Stimulated activated CD8-positive, alpha-beta memory T cell treated with anti-CD3 and anti-CD28 coated beads, Interleukin-15, amount 100 ng/mL, for 1 hour (primary cell): ENCODE measurements around the gene PMEPA1.

ENCODE experiments used
- DNase-seq: peaks from one replicate; pipeline ENCODE4 v3.0.0-alpha.2; 2020; ENCODE audit warnings: low read depth

PMEPA1 gene

DNA sequence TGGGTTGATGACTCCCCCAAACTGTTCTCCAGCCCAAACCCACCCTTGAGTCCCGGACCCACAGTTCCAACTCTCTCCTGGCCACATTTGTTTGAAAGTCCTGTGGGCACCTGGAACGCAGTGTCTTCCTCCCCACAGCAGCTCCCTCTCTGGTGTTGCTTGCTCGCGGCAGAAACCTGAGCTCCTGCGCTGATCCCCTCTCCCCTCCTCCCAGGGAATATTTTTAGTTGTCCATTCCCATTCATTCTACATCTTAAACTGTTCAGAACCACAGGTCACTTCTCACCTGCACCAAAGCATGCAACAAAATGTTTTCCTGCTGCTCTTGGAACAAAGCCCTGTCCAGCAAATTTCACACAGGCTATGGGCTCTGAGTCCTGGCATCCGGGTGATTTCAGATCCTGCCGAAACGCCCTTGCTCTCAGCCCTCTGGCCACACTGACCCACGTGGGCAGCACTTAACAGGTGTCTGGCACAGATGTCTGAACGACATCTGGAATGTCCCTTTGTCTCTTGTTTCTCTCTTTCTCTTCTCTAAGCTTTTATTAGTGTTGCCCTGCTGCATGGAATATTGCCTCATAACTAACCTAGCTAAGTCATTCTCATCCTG, 27.0 kb upstream of the PMEPA1 start:
- DNase-seq = no peak

DNA sequence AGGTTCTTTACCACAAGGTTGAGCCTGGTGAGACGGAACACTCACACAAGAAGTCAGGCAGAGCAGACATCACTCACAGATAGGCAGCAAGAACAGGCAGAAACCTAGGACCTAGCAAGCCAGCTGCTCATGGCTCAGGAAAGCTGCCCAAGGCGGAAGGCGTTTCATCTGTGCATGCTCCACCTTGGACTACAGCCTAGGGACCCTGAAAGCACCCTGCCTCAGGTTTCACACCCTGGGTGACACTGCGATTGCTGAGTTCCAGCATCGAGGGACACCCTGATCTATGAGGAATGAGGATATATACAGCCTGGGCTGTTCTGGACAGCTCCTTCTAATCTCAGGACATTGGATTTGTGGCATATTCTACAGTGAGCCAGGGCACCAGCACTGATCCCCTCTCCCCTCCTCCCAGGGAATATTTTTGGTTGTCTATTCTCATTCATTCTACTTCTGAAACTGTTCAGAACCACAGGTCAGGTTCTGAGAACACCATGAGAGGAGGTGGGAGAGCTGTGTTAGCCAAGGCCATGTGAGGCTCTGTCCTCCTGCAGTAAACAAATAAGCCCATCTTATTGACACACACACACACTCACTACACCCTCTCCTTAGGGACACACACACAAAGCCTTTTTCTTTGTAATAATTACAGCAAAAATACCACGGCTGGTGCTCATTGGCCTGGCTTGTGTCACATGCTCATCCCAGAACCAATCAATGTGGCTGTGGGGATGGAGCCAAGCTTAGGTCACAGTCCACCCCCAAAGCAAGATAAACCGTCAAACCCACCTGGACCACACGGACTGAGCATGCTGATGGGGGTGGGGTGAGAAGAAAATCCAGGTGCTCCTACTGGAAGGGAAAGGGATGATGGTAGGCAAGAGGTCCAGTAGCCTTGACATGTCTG, 26.3 kb upstream of the PMEPA1 start:
- no peak for DNase-seq

DNA sequence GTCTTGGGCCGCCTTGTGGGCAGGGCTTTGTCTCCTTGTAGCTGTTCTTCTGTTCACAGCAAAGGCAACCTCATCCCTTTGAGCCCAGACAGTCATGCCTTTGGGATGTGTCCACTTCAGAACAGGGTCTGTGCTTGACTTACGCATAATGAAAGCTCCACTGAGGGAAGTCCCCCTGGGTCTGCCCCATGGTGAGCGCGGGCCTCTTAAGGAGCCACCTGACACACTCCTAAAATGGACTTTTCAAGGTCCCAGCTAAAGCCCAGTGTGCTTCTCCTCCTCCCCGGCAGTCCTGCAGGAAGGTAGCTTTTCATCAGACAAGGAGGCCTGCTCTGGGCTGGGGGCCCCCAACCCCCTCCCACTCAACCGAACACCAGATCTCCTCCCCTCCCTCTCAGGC, 24.9 kb upstream of the PMEPA1 start:
- DNase-seq = no peak

DNA sequence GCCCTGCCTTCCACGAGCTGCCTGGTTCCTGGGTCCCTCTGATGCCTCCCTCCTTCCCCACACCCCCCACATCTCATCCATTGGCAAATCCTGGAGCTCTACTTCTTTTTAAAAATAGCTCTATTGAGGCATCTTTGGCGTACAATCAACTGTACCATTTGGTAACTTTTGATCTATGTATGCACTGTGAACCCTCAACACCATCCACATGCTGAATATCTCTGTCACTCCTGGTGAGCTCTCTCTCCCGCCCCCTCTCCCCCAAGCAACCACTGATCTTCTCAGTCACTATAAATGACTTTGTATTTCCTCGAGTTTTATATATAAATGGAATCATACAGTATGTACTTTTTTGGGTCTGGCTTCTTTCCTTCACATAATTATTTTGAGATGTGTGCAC, 22.4 kb upstream of the PMEPA1 start:
- DNase-seq = no peak

DNA sequence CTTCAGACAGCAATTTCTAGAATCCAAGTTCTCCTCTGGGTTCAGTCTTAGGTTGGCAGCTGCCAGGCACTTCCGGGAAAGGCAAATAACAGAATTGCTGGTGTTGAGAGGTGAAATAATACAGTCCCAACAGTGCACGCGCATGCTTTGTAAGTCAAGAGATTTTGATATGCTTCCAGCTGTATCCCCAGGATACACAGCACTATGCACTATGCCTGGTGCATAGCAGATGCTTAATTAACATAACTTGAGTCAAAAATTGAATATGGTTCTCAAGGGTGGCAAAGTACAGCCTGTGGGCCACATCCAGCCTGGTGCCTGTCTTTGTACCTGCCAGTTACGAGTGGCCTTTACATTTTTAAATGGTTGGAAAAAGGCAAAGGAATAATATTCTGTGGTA, 18.9 kb upstream of the PMEPA1 start:
- DNase-seq = no peak

DNA sequence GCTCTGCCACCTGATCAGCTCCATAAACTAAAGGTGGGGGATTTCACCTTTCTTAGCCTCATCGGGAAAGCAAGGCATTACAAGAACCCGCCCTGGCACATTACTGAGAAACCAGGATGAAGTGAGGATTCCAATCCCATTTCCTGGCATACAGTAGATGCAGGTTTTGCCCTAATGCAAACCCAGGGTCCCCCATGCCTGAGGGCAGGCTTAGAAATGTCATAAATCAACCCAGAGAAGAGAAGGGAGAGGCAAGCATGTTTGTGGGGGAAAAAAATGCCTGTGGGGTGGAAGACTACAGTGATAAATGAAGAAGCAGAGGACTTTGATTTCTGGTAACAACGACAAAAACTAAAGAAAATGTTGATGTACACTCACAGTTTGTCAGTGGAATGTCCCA, 18.0 kb upstream of the PMEPA1 start:
- no peak for DNase-seq

DNA sequence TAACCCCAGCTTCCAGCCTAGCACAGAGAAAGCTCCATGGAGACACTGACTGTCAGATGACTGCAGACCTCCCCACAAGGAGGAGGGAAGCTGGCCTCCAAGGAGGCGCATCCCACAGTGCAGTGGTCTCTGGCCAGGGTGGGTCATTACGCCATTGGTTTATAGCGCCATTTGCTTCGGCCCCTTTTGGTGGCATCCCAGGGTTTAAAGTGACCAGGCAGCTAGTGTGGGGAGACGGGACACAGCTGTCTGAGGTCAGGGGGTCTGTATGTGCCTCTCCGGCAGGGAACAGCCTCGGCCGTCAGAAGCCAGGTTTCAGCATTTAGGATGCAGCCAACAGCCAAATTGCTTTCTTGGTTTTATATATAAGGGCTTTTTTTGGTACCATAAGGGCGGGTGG, 15.8 kb upstream of the PMEPA1 start:
- no peak for DNase-seq

DNA sequence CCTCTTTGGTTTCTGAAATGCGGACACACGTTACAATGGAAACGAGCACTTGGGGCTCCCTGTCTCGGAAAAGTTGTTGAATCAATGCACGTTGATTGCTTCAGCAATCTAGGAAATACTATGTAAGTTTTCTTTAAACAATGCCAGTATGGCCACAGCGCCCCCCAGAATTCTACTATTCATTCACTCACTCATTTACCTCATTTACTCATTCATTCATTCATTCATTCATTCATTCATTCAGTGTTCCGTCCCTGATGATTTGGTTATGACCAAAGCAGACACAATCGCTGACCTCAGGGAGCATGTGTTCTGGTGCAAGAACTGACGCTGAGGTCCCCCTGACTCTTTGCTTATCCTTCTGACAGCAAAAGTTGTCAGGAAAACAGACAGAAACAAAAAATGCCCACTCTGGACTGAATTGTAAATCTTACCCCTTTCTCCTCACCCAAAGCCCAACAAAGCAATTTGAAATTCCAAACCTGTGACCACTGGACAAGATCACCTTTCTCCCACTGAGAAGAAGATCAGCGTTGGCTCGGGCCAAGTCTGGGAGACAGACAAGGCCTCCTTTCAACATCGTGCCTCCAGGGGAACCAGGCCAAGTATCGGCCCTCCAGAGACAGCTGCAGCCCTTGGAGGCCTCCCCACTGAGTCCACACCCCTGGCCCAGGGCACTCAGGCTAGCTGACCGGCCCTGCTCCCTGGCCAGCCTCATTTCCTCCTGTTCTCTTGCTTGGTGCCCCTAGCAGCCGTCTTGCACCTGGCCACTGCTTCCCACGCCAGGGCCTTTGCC, 15.0 kb upstream of the PMEPA1 start:
- DNase-seq = no peak

DNA sequence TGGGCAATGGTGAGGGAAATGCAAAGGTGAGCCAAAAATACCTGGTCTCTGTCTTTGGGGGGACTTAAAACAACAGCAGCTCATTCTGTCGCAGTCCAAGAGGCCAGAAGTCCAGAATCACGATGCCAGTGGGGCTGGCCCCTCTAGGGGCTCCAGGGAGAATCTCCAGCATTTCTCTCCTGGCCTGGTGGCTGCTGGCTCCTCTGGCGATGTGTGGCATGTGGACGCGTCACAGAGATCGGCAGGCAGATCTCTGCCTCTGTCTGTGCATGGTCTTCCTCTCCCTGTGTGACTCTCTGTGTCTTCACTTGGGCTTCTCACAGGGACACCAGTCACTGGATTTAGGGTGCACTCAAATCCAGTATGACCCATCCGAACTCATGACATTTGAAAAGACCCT, 14.0 kb upstream of the PMEPA1 start:
- no peak for DNase-seq

DNA sequence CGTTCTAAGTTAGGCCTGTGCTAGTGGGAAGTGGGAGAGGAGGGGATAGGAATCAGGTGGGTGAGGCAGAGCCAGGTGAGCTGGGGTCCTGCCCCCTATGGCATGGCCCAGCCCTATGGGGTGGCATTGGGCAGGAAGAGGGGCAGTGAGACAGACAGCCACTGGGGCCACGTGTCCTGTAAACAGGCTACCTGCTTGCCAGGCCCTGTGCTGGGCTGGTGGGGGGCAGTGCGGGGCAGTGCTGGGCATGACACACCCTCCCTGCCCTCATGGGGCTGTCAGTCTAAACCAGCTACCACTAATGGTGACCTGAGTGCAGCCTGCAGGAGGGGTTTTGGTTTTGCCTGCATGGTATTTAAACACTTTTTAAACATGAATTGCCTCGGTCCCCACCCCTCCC, 10.1 kb upstream of the PMEPA1 start:
- no peak for DNase-seq

DNA sequence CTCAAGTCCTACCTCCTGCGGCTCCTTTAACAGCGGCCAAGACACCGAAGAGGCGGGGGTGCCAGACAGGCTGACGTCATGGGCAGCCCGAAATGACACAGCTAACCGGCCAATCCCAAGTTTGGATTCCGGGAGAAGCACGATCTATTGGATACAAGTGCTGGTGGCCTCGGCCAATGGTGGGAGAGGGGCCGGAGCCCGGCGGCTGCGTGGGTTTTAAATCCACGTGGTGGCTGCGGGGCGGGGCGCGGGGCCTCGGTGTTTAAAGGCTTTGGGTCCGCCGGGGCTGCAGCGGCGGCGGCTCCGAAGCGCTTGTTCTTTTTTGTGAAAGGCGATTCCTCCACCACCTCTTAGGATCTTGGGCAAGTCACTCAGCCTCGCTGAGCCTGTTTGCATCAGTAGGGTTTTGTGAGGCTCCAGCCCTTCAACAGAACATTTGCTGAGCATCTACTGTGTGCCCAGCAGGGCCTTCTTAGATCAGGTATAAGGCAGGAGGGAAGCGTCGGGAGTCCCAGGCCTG, 8.7 kb upstream of the PMEPA1 start:
- peak; percentile 72 for DNase-seq

DNA sequence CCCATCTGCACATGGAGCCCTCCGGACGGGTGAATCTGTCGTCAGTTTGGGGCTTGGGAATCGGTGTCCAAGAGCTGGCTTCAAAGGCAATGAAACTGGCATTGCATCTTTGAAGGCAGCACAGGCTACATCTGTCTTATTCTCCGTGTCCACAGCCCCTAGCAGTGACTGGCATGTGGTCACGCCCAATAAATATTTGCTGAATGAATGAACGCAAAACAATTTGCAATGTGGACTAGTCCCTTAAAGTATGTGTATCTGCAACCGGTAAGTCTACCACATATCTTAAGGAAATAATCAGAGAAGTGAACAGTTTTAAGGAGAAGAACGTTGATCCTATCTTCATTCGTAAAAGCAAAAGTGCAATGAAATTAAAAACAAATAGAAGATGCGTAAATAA, 8.0 kb upstream of the PMEPA1 start:
- DNase-seq = no peak

DNA sequence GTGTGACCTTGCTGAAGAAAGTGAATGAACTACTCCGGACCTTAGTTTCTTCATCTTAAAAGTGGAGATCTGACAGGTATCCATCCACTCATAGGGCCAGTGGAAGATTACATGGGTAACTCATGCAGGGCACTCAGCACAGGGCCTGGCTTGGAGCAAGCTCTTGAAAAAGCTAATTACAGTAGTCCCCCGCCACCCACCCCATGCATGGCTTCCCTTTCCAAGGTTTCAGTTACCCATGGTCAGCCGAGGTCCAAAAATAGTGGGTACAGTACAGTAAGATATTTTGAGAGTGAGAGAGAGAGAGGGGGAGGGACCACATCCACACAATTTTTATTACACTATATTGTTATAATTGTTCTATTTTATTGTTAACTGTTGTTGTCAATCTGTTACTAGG, 7.1 kb upstream of the PMEPA1 start:
- no peak for DNase-seq

DNA sequence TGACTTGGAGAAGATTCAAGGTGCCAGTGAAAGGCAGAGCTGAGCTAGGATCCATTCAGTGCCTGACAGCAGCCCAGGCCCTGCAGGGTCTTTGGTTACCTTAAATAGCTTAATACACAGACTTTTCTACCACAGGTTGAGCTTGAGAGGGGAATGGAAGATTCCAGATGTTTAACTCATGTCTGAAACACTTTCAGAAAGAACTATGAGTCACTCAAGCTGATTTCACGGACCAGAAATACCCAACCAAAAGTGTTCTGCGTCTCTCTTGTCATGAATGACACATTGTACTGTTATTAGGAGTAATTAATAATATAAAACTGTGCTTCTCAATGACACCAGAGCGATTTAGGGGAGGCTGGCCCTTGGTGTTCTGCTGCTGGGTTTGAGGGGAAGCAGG, 6.4 kb upstream of the PMEPA1 start:
- no peak for DNase-seq

DNA sequence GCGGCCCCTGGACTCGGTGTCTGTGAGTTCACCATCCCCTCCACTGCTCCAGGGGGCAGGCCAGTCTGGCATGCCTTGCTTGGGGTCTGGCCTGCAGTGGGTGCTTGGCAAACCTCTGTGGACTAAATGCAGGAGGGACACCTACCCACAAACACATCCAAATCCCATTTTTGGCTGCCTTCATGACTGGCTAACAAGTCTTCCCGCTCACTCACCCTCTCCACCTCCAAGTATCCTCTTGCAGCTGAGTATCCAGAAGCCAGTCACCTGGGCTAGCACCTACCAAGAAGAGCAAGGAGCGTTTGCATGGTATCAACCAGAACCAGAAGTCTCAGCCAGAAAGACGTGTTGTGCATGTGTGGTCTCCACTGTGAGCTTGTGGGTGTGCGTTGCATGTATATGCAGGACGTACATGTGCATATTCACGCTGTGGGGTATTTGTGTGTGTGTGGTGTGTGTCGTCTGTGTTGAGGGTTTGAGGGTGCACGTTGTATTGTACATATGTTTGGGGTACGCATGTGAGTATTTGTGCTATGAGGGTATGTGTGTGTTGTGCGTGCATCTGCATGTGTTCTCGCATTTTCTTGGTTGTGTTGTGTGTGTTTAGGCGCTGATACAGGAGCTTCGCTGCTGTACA, 5.6 kb upstream of the PMEPA1 start:
- no peak for DNase-seq

DNA sequence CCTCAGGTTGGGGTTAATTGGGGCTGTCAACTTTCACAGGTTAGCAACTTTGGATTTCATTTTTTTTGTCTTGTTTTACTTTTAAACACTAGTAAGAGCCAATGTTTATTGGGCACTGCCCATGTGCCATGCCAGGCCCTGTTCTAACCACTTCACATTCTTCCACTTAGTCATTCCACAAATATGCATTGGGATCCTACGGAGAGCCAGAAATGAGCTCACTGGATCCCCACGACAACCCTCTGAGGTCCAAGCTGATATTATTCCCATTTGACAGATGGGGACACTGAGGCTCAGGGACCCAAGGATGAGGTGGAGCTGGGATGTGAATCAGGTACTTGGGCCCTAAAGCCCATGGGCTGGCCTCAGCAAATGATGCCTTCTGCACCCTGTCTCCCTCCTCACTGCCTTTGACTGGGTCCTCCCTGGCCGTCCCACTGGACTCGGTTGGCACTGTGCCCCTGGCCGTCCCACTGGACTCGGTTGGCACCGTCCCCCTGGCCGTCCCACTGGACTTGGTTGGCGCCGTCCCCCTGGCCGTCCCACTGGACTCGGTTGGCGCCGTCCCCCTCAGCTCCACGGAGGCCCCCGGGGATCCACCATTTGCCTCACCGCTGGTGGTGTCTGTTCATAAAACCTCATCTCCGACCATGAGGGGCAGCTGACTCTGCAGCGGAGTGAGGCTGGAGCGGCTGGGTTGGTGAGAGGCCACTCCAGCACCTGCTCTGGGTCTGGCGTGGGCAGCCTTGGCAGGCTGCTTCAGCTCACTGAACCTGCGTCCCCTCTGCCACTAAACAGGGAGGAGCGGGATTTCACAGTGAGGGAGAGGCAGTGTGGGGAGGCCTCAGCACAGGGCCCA, 4.8 kb upstream of the PMEPA1 start:
- DNase-seq = no peak

DNA sequence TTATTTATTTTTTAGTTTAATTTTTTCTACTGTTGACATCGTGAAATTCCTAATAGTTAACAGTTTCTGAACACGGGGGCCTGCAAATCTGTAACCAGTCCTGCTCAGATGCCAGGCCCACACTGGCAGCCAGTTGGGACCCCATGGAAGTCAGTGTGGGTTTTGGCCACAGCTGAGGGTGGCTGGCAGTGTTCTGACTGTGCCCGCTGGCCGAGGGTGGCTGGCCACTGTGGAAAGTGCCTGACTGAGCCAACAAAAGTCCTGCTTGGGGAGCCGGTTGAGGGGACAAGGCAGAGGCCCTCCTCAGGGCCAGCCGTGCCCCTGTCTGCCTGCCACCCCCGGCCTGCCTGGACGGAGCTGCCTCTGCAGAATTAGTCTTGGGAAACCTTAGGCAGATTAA, 4.1 kb upstream of the PMEPA1 start:
- DNase-seq = no peak

DNA sequence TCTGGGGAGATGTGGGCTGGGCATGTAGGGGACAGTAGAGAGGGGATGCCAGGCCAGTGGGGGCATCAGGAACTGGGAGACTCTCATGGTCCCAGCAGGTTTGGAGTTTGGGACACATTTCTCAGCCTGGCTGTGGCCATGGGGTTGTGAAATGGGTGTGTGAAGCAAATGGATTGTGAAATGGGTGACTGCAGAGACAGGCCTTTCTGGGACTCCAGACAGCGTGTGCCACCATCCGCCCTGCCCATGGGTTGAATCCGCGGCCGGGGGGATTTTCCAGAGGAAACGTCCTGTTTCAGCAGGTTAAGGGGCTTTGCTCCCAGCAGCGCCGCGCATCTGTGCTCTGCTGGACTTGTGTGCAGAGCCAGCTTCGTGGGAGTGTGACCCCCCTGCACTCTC, 3.7 kb upstream of the PMEPA1 start:
- no peak for DNase-seq

DNA sequence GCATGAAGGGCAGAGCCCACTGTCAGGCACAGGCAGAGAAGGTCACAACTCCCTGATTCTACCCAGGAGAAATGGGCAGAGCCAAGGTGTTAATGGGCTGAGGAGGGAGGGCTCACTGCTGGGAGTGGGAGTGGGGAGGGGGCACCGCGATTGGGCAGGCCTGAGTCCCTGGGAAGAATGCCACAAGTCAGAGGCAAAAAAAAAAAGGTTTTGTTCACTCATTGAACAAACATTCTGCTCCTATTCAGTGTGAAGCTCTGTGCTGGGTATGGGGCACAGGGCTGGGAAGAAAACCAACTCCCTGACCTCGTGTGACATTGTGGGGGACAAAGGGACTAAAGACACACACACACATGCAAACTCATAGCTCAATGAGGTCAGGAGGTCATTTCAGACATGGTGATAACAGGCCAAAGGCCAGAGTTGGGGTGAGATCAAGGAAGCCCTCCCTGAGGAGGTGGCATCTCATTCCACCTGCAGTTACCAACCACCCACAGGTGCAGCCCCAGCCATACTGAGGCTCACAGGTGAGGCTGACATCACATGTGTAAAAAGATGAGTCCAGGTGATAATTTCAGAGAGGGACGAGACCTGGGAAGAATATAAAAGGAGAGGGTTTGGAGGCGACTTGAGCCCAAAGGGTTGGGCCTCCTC, 3.2 kb upstream of the PMEPA1 start:
- DNase-seq = no peak

DNA sequence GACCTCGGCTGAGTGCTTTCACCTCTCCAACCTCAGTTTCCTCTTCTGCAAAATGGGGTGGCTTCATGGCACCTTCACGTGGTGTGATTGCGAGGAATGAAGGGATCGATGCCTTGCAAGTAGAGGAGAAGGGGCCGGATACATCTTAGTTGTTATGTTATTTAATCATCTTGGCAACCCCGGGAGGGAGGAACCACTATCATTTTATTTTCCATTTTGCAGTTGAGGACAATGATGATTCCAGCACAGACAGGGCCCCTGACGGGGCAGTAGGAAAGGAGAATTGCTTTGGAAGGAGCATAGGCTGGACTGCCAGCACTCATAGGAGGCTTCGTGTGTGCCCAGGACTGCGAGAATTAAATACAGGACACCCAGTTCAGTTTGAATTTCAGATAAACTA, 2.5 kb upstream of the PMEPA1 start:
- DNase-seq = no peak

DNA sequence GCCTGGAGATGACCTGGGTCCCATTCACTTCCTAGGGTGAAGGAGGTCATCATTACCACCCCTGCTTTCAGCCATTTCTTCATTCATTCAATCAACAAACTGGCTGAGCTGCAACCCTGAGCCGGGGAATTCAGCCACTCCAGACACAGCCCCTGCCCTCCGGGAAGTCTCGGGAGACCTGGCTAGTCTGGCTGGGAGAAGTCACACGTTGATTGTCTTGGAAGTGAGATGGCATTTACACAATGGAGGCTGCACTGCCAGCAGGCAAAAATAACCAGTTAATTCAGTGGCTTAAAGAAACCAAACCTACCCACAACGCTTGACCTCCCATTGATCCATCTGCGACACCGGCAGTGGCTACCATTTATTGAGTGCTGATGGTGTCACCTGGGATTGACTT, 2.0 kb upstream of the PMEPA1 start:
- DNase-seq = no peak
